LNCAP (cell line): ENCODE data around the gene RETREG1.

ENCODE experiments used
- CTCF ChIP-seq: fragments of 450-650 bp; IDR thresholded peaks from 2 replicates; pipeline ENCODE4 v1.5.1; 2017; ENCODE audit warnings: mild to moderate bottlenecking

The RETREG1 gene

GRCh38 chr5:16548115-16548514 lies 68.7 kb downstream of the RETREG1 start:
- TF ChIP-seq CTCF, result no peak

- TF ChIP-seq CTCF, result no peak
These were observed 69.5 kb downstream of the RETREG1 start for GRCh38 chr5:16547200-16547842.

- no peak for TF ChIP-seq CTCF
These were observed 70.1 kb downstream of the RETREG1 start for GRCh38 chr5:16546732-16547131.

GRCh38 chr5:16544607-16545374 lies 72.0 kb downstream of the RETREG1 start:
- no peak for TF ChIP-seq CTCF

GRCh38 chr5:16542236-16542635 lies 74.6 kb downstream of the RETREG1 start:
- TF ChIP-seq CTCF, result no peak

GRCh38 chr5:16540421-16540820 lies 76.4 kb downstream of the RETREG1 start:
- no peak for TF ChIP-seq CTCF

GRCh38 chr5:16539169-16539666 lies 77.6 kb downstream of the RETREG1 start:
- TF ChIP-seq CTCF, result no peak
